Gastrocnemius medialis (tissue), 4 donors: Measurements from ENCODE around the gene FBXO7.

ENCODE experiments used
- POLR2A ChIP-seq, 2 donors: fragments of 450-650 bp; IDR thresholded peaks; one replicate each; pipeline ENCODE4 v1.6.1; 2017; ENCODE audit warnings: antibody characterized with exemption in 2 of 2, mild to moderate bottlenecking in 2 of 2, moderate library complexity in 2 of 2
- TF ChIP-seq, protein P1 (sequence below), 5 experiments: fragments of 450-650 bp in 3 of 5; fragments of 200-600 bp in 2 of 5; sonication (generic) in 2 of 5; IDR thresholded peaks in 4 of 5; conservative IDR thresholded peaks in 1 of 5; 1 replicate in 4 of 5; 2 replicates in 1 of 5; pipeline ENCODE4 v1.5.1; 2016 to 2019; ENCODE audit warnings: antibody characterized with exemption in 5 of 5, mild to moderate bottlenecking in 3 of 5, moderate library complexity in 3 of 5

DNA sequence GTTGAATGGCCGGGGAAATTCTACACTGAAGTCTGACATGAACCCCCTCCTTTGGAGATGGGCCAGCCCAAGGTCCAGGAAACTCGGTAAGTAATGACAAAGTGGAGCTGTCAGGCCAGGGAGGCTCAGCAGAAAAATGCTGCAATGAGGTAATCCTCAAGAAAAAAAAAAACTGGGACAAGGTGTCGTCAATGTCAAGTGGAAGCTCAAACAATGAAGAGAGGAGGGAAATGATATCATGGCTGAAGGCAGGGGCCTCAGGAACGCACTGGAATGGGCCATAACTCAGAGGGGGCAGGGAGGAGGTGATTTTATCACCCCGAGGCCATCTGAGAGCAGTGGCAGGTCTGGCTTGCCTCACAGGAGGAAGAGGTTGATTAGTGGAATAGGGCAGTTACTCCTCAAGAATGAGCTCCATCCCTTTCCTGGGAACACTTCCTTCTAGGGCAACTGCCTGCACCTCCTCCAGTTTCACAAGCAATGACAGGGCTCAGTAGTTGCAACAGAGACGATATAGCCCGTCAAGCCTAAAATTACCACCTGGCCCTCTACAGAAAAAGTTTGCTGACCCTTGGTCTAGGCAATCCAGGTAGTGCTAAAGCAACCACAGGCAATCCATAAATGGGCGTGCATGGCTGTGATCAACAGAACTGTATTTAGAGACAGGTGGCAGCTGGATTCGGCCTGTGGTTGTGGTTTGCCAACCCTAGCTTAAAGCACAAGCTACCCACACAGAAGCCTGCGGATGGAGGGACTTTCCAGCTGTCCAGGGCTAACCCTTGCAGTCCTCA is 65.2 kb downstream of the FBXO7 start:
- TF ChIP-seq, protein P1, sequence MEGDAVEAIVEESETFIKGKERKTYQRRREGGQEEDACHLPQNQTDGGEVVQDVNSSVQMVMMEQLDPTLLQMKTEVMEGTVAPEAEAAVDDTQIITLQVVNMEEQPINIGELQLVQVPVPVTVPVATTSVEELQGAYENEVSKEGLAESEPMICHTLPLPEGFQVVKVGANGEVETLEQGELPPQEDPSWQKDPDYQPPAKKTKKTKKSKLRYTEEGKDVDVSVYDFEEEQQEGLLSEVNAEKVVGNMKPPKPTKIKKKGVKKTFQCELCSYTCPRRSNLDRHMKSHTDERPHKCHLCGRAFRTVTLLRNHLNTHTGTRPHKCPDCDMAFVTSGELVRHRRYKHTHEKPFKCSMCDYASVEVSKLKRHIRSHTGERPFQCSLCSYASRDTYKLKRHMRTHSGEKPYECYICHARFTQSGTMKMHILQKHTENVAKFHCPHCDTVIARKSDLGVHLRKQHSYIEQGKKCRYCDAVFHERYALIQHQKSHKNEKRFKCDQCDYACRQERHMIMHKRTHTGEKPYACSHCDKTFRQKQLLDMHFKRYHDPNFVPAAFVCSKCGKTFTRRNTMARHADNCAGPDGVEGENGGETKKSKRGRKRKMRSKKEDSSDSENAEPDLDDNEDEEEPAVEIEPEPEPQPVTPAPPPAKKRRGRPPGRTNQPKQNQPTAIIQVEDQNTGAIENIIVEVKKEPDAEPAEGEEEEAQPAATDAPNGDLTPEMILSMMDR (IDR thresholded peaks at IDR 0.05 in 4 of 5, conservative IDR thresholded peaks at IDR 0.05 in 1 of 5) = no peak
- peak in 1 of 2 donors; percentile 23 for TF ChIP-seq POLR2A (IDR thresholded peaks at IDR 0.05)
